ENCODE measurements around the gene LIME1. TPM values are rescaled to one million over a fixed set of nuclear protein-coding genes. Genes with fewer than 3 reads are reported as not detected.

LIME1 gene
- total RNA-seq, 2 experiments from 2014 or later: 75.6 to 76.4 TPM

- H3K9me2 ChIP-seq (ENCODE audit: insufficient read depth, low read length): no peaks in the 10 kb centered on the region
- DNase-seq (ENCODE audit: low spot score): no peak
- H4K20me1 ChIP-seq (ENCODE audit: insufficient read depth, low read length): no peaks in the 10 kb centered on the region
- ChIA-PET POLR2A (no interaction called here), CTCF (ENCODE audit: unreplicated experiment) (no interaction called here)
- no peaks in the 10 kb centered on the region for H3K9me3 ChIP-seq (ENCODE audit: low read length)
- no peak overlapping the region for H3K4me2 ChIP-seq (ENCODE audit: low read length)
- H3K4me1 ChIP-seq (ENCODE audit: insufficient read depth, low read length, poor library complexity, severe bottlenecking): no peaks in the 10 kb centered on the region
- BruUV-seq (replicated peaks): no TSS peak
- TF ChIP-seq EZH2phosphoT487 (IDR thresholded peaks at IDR 0.05; ENCODE audit: borderline replicate concordance, low read depth, low read length): no peak
- TF ChIP-seq CTCF (conservative IDR thresholded peaks at IDR 0.05; ENCODE audit: low read length): no peak
- H3K36me3 ChIP-seq (ENCODE audit: insufficient read depth, low read length): no peaks in the 10 kb centered on the region
- no peak overlapping the region for H3K27ac ChIP-seq (ENCODE audit: low read depth, low read length, poor library complexity, severe bottlenecking)
- H3K4me3 ChIP-seq (ENCODE audit: low read depth, low read length, poor library complexity, severe bottlenecking): no peak overlapping the region
- H3K79me2 ChIP-seq (ENCODE audit: insufficient read depth, low read depth, low read length): no peaks in the 10 kb centered on the region
- H2AFZ ChIP-seq (ENCODE audit: low read length): no peak overlapping the region
- intact Hi-C loops (cut with micrococcal nuclease; ENCODE audit: unreplicated experiment): no loop called here
These were observed 34.7 kb downstream of the LIME1 start for GRCh38 chr20:63771046-63771707.

GRCh38 chr20:63772781-63773518, 36.5 kb downstream of the LIME1 start:
- no peak for DNase-seq (ENCODE audit: low spot score)
- no peak overlapping the region for H3K27ac ChIP-seq (ENCODE audit: low read depth, low read length, poor library complexity, severe bottlenecking)
- H4K20me1 ChIP-seq (ENCODE audit: insufficient read depth, low read length): no peaks in the 10 kb centered on the region
- no peaks in the 10 kb centered on the region for H3K79me2 ChIP-seq (ENCODE audit: insufficient read depth, low read depth, low read length)
- intact Hi-C loops (cut with micrococcal nuclease; ENCODE audit: unreplicated experiment): no loop called here
- TF ChIP-seq CTCF (conservative IDR thresholded peaks at IDR 0.05; ENCODE audit: low read length) (no peak), EZH2phosphoT487 (IDR thresholded peaks at IDR 0.05; ENCODE audit: borderline replicate concordance, low read depth, low read length) (no peak)
- H3K4me2 ChIP-seq (ENCODE audit: low read length): no peak overlapping the region
- H3K4me3 ChIP-seq (ENCODE audit: low read depth, low read length, poor library complexity, severe bottlenecking): no peak overlapping the region
- ChIA-PET CTCF (ENCODE audit: unreplicated experiment) (no interaction called here), POLR2A (no interaction called here)
- no peaks in the 10 kb centered on the region for H3K4me1 ChIP-seq (ENCODE audit: insufficient read depth, low read length, poor library complexity, severe bottlenecking)
- no peak overlapping the region for H2AFZ ChIP-seq (ENCODE audit: low read length)
- BruUV-seq (replicated peaks): no TSS peak
- H3K36me3 ChIP-seq (ENCODE audit: insufficient read depth, low read length): no peaks in the 10 kb centered on the region
- H3K9me3 ChIP-seq (ENCODE audit: low read length): no peaks in the 10 kb centered on the region
- no peaks in the 10 kb centered on the region for H3K9me2 ChIP-seq (ENCODE audit: insufficient read depth, low read length)

Data from OCI-LY7 (cell line).